Measurements from ENCODE around the gene GRIK4. TPM values are rescaled to one million over a fixed set of nuclear protein-coding genes. Genes with fewer than 3 reads are reported as not detected.

GRIK4 gene
- total and polyA plus RNA-seq, 8 donors: 0.06 to 0.31 TPM; not detected in 6

DNA sequence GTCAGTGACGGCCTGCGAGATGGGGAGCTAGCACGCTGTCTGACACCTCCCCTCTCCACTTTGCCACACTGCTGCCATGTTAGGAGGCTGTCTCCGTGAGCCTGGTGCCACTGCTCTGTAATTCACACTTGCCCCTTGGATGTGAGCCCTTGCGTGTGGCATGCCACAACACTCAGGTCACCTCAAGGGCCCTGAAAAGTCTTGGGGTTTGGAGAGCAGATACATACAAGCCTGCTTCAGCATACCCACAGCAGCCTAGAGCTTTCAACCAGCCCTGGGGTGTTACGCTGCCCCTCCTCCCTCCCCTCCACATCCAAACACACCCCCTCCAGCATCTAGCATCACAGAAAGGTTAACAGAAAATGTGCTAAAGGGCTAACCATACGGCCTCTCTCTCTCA is 442.8 kb downstream of the GRIK4 start:
- WGBS, 5 donors: 81 to 91% (median 87%) methylated on average over 5 to 7 of the region's 7 CpGs
- no peak overlapping the region for H3K4me3 ChIP-seq
- DNase-seq: no peak
- peaks cover 6 to 7% (median 6%) of the 10 kb centered on the region in 4 donors for H3K4me1 ChIP-seq
- H3K9me3 ChIP-seq: no peaks in the 10 kb centered on the region
- H3K27me3 ChIP-seq: peaks cover 0 to 17% (median 0%) of the 10 kb centered on the region in 3 donors
- intact Hi-C loops (cut with DNase I; ENCODE audit: low total_unique reads): no loop called here
- TF ChIP-seq POLR2A (IDR thresholded peaks at IDR 0.05): no peak
- TF ChIP-seq EP300 (IDR thresholded peaks at IDR 0.05): no peak
- TF ChIP-seq, protein P1, sequence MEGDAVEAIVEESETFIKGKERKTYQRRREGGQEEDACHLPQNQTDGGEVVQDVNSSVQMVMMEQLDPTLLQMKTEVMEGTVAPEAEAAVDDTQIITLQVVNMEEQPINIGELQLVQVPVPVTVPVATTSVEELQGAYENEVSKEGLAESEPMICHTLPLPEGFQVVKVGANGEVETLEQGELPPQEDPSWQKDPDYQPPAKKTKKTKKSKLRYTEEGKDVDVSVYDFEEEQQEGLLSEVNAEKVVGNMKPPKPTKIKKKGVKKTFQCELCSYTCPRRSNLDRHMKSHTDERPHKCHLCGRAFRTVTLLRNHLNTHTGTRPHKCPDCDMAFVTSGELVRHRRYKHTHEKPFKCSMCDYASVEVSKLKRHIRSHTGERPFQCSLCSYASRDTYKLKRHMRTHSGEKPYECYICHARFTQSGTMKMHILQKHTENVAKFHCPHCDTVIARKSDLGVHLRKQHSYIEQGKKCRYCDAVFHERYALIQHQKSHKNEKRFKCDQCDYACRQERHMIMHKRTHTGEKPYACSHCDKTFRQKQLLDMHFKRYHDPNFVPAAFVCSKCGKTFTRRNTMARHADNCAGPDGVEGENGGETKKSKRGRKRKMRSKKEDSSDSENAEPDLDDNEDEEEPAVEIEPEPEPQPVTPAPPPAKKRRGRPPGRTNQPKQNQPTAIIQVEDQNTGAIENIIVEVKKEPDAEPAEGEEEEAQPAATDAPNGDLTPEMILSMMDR (IDR thresholded peaks at IDR 0.05): no peak
- no peak for TF ChIP-seq POLR2AphosphoS5 (IDR thresholded peaks at IDR 0.05)
- H3K36me3 ChIP-seq: no peaks in the 10 kb centered on the region
- no peak overlapping the region for H3K27ac ChIP-seq

DNA sequence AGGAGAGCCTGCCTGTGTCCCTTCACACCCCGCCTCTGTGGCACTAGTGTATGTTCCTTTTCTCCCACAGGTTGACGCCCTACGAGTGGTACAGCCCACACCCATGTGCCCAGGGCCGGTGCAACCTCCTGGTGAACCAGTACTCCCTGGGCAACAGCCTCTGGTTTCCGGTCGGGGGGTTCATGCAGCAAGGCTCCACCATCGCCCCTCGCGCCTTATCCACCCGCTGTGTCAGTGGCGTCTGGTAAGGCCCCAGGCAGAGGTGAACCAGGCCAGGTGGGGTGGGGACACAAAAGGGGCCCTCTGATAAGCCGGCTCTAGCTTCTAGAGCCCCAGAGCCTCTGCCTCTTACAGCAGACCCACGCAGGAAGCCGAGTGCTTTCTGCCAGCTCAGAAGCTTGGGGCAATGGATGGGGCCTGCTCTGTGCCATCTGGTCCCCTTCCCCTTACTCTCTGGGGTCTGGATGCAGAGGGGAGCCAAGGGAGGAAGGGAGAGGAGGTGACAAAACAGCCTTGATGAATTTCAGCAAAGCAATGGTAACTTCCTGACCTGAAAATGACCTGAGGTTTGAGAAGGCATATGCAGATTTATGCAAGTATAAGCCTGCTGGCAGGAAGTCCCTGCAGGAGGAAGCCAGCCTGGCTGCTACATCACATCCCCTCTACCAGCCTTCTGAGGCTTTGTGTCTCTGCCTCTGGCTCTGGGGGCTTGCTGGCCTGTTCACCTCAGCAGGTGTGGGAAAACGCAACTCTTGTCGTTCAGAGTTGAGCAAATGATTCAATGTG is 445.4 kb downstream of the GRIK4 start:
- Histone ChIP-seq H3K36me3 (no peaks in the 10 kb centered on the region), H3K27me3 (peaks cover 0 to 13% (median 0%) of the 10 kb centered on the region in 3 donors), H3K4me3 (no peak overlapping the region), H3K9me3 (no peaks in the 10 kb centered on the region), H3K27ac (no peak overlapping the region), H3K4me1 (peaks cover 6 to 7% (median 6%) of the 10 kb centered on the region in 4 donors)
- 81 to 87% (median 84%) methylated on average over 13 to 16 of the region's 16 CpGs for WGBS, 5 donors
- intact Hi-C loops (cut with DNase I; ENCODE audit: low total_unique reads): no loop called here
- peak in 1 of 2 donors; percentile 42 for DNase-seq
- TF ChIP-seq, protein P1 (IDR thresholded peaks at IDR 0.05): no peak
- TF ChIP-seq POLR2A (IDR thresholded peaks at IDR 0.05) (no peak), EP300 (IDR thresholded peaks at IDR 0.05) (no peak), POLR2AphosphoS5 (IDR thresholded peaks at IDR 0.05) (no peak)

GRCh38 chr11:120958185-120958584 is 446.6 kb downstream of the GRIK4 start:
- Histone ChIP-seq H3K27ac (no peak overlapping the region), H3K9me3 (no peaks in the 10 kb centered on the region), H3K4me1 (no peaks in the 10 kb centered on the region), H3K27me3 (peaks cover 0 to 5% (median 0%) of the 10 kb centered on the region in 3 donors), H3K36me3 (no peaks in the 10 kb centered on the region), H3K4me3 (no peak overlapping the region)
- intact Hi-C loops (cut with DNase I; ENCODE audit: low total_unique reads): no loop called here
- no peak for DNase-seq
- WGBS, 5 donors: 78 to 94% (median 91%) methylated on average over 10 to 14 of the region's 14 CpGs
- no peak for TF ChIP-seq POLR2AphosphoS5 (IDR thresholded peaks at IDR 0.05)
- TF ChIP-seq, protein P1 (IDR thresholded peaks at IDR 0.05): no peak

- intact Hi-C loops (cut with DNase I; ENCODE audit: low total_unique reads): no loop called here
- no peak for DNase-seq
- H3K27ac ChIP-seq: no peak overlapping the region
- no peaks in the 10 kb centered on the region for H3K4me1 ChIP-seq
- TF ChIP-seq EP300 (IDR thresholded peaks at IDR 0.05): no peak
- TF ChIP-seq, protein P1 (IDR thresholded peaks at IDR 0.05): no peak
- no peak for TF ChIP-seq POLR2AphosphoS5 (IDR thresholded peaks at IDR 0.05)
- no peak for TF ChIP-seq POLR2A (IDR thresholded peaks at IDR 0.05)
- H3K27me3 ChIP-seq: peaks cover 0 to 5% (median 0%) of the 10 kb centered on the region in 3 donors
- 58 to 72% (median 63%) methylated on average over 3 of the region's 3 CpGs for WGBS, 5 donors
- no peaks in the 10 kb centered on the region for H3K36me3 ChIP-seq
- no peaks in the 10 kb centered on the region for H3K9me3 ChIP-seq
- no peak overlapping the region for H3K4me3 ChIP-seq
Measured at GRCh38 chr11:120959189-120959588, 447.6 kb downstream of the GRIK4 start.
